H1 (cell line): ENCODE results near the gene SERPINA1. TPM values are rescaled to one million over a fixed set of nuclear protein-coding genes. Genes with fewer than 3 reads are reported as not detected.
A peak's percentile ranks its signal among the peaks of the same experiment; 100 is the strongest.

ENCODE experiments used
- CTCF ChIA-PET: fragments of 300-600 bp; sonication (Branson Sonifier 250); formaldehyde crosslinking; loops from one replicate; lab custom pipeline; 2021; ENCODE audit not compliant: partially characterized antibody; lab: Charles Lee
- POLR2A ChIA-PET: fragments of 300-600 bp; sonication (Branson Sonifier 250); formaldehyde crosslinking; loops from one replicate; lab custom pipeline; 2021; ENCODE audit warnings: inconsistent platforms; ENCODE audit not compliant: partially characterized antibody; lab: Charles Lee
- DNase-seq, 2 experiments: peaks; one replicate each; pipeline versions ENCODE4 v3.0.0 to v3.0.0-alpha.2; 2010 to 2022; ENCODE audit warnings: low spot score in 2 of 2, low read depth in 1 of 2, mixed read lengths in 1 of 2
- FAIRE-seq: peaks from 2 replicates; lab custom pipeline; 2011; peaks lifted over from hg19 to GRCh38; lab: Jason Lieb, UNC
- H2AFZ ChIP-seq: 2 replicates; pipeline ENCODE4 v1.8.1; 2012; ENCODE audit warnings: low read length, inconsistent platforms
- H2AK5ac ChIP-seq: 2 replicates; pipeline ENCODE4 v1.6.1; 2013; ENCODE audit warnings: low read depth, low read length
- H2BK120ac ChIP-seq: replicated peaks from 2 replicates; pipeline ENCODE3; 2013; ENCODE audit warnings: low read depth, low read length, inconsistent platforms
- H2BK12ac ChIP-seq: 2 replicates; pipeline ENCODE4 v1.6.1; 2013; ENCODE audit warnings: low read depth, low read length
- H2BK15ac ChIP-seq: 2 replicates; pipeline ENCODE4 v1.6.1; 2013; ENCODE audit warnings: low read length
- H2BK20ac ChIP-seq: 2 replicates; pipeline ENCODE4 v1.6.1; 2013; ENCODE audit warnings: low read length
- H2BK5ac ChIP-seq: 2 replicates; pipeline ENCODE4 v1.6.1; 2013; ENCODE audit warnings: low read depth, low read length
- H3K14ac ChIP-seq: 2 replicates; pipeline ENCODE4 v1.6.1; 2013; ENCODE audit warnings: inconsistent platforms; ENCODE audit not compliant: insufficient read length
- H3K18ac ChIP-seq: 2 replicates; pipeline ENCODE4 v1.6.1; 2013; ENCODE audit warnings: low read length; ENCODE audit errors: extremely low read depth
- H3K23ac ChIP-seq: 2 replicates; pipeline ENCODE4 v1.6.1; 2013; ENCODE audit warnings: inconsistent platforms; ENCODE audit not compliant: insufficient read length
- H3K23me2 ChIP-seq: 2 replicates; pipeline ENCODE4 v1.6.1; 2013; ENCODE audit warnings: low read depth, low read length
- H3K27ac ChIP-seq: 2 replicates; pipeline ENCODE4 v1.6.1; 2011; ENCODE audit warnings: low read depth, low read length, inconsistent platforms
- H3K27me3 ChIP-seq, 4 experiments: replicated peaks in 1 of 4; 1 replicate in 1 of 4; 2 replicates in 3 of 4; pipeline versions ENCODE4 v1.6.1 to v1.8.1; 2011 to 2013; ENCODE audit warnings: low read length in 3 of 4, mild to moderate bottlenecking in 3 of 4, inconsistent platforms in 2 of 4, mixed read lengths in 2 of 4, moderate library complexity in 1 of 4; ENCODE audit not compliant: control insufficient read depth in 3 of 4, insufficient read depth in 3 of 4; ENCODE audit errors: extremely low read depth in 1 of 4
- H3K36me3 ChIP-seq, 4 experiments: 2 replicates each; pipeline versions ENCODE4 v1.6.1 to v1.8.1; 2011 to 2013; ENCODE audit warnings: mild to moderate bottlenecking in 4 of 4, low read length in 3 of 4, moderate library complexity in 2 of 4, control low read depth in 1 of 4, inconsistent platforms in 1 of 4; ENCODE audit not compliant: insufficient read depth in 4 of 4, control insufficient read depth in 2 of 4
- H3K4ac ChIP-seq: replicated peaks from 2 replicates; pipeline ENCODE3; 2013; ENCODE audit warnings: low read length, low read depth, mixed read lengths, inconsistent platforms; ENCODE audit not compliant: insufficient read length
- H3K4me1 ChIP-seq, 4 experiments: replicated peaks in 1 of 4; 1 replicate in 1 of 4; 2 replicates in 3 of 4; pipeline versions ENCODE4 v1.6.1 to v1.8.1; 2011 to 2013; ENCODE audit warnings: low read length in 3 of 4, inconsistent platforms in 2 of 4, mixed read lengths in 1 of 4; ENCODE audit not compliant: insufficient read depth in 4 of 4, control insufficient read depth in 3 of 4
- H3K4me2 ChIP-seq, 2 experiments: 2 replicates each; pipeline versions ENCODE4 v1.6.1 to v1.8.1; 2011 to 2013; ENCODE audit warnings: low read depth in 2 of 2, low read length in 2 of 2, control low read depth in 1 of 2, inconsistent platforms in 1 of 2, mild to moderate bottlenecking in 1 of 2; ENCODE audit not compliant: insufficient read depth in 1 of 2
- H3K4me3 ChIP-seq, 4 experiments: fragments of 200-600, 300-600 bp in 1 of 4; sonication (generic), shearing (Covaris generic), sonication (Bioruptor Twin) in 1 of 4; 2 replicates each; pipeline versions ENCODE4 v1.5.1 to v1.8.1; 2011 to 2016; ENCODE audit warnings: low read length in 4 of 4, low read depth in 3 of 4, control low read depth in 2 of 4, inconsistent platforms in 2 of 4, mild to moderate bottlenecking in 2 of 4, mixed read lengths in 1 of 4, moderate library complexity in 1 of 4; ENCODE audit not compliant: insufficient read depth in 2 of 4; ENCODE audit errors: extremely low read depth in 1 of 4
- H3K56ac ChIP-seq: replicated peaks from 2 replicates; pipeline ENCODE3; 2013; ENCODE audit warnings: low read depth, mild to moderate bottlenecking, mixed read lengths, low read length, inconsistent platforms; ENCODE audit not compliant: insufficient read length
- H3K79me1 ChIP-seq: 2 replicates; pipeline ENCODE4 v1.6.1; 2013; ENCODE audit warnings: low read depth, low read length, control low read depth
- H3K79me2 ChIP-seq, 2 experiments: 2 replicates each; pipeline versions ENCODE4 v1.6.1 to v1.8.1; 2012 to 2013; ENCODE audit warnings: low read length in 2 of 2, mild to moderate bottlenecking in 2 of 2, inconsistent platforms in 1 of 2; ENCODE audit not compliant: insufficient read depth in 2 of 2, control insufficient read depth in 1 of 2
- H3K9ac ChIP-seq, 4 experiments: replicated peaks in 1 of 4; 1 replicate in 1 of 4; 2 replicates in 3 of 4; pipeline versions ENCODE4 v1.6.1 to v1.8.1; 2011 to 2013; ENCODE audit warnings: low read depth in 3 of 4, low read length in 3 of 4, control low read depth in 2 of 4, mild to moderate bottlenecking in 2 of 4, moderate library complexity in 2 of 4, inconsistent platforms in 1 of 4; ENCODE audit errors: extremely low read depth in 1 of 4
- H3K9me3 ChIP-seq, 2 experiments: 2 replicates each; pipeline versions ENCODE4 v1.6.1 to v1.8.1; 2012 to 2013; ENCODE audit warnings: mild to moderate bottlenecking in 2 of 2, moderate library complexity in 2 of 2, control low read depth in 1 of 2, inconsistent platforms in 1 of 2, low read depth in 1 of 2, low read length in 1 of 2, mixed read lengths in 1 of 2; ENCODE audit not compliant: insufficient read depth in 2 of 2
- H4K20me1 ChIP-seq, 2 experiments: replicated peaks in 1 of 2; 2 replicates each; pipeline versions ENCODE3 to v1.8.1; 2011 to 2013; ENCODE audit warnings: inconsistent platforms in 2 of 2, low read length in 2 of 2, mild to moderate bottlenecking in 1 of 2; ENCODE audit not compliant: insufficient read depth in 2 of 2, control insufficient read depth in 1 of 2
- H4K5ac ChIP-seq: 2 replicates; pipeline ENCODE4 v1.6.1; 2013; ENCODE audit warnings: low read length, low read depth, mixed read lengths, inconsistent platforms; ENCODE audit not compliant: insufficient read length
- H4K8ac ChIP-seq: 2 replicates; pipeline ENCODE4 v1.8.0; 2013; ENCODE audit warnings: mild to moderate bottlenecking, moderate library complexity, low read length, inconsistent platforms; ENCODE audit not compliant: insufficient read depth; ENCODE audit errors: extremely low read depth
- H4K91ac ChIP-seq: replicated peaks from 2 replicates; pipeline ENCODE3; 2013; ENCODE audit warnings: low read length, mixed read lengths, inconsistent platforms; ENCODE audit not compliant: insufficient read length
- BACH1 ChIP-seq: IDR thresholded peaks from 2 replicates; pipeline ENCODE4 v1.6.1; 2012; ENCODE audit warnings: low read length, improper control_type of control experiment
- CBX8 ChIP-seq: fragments of 300-800, 300-1000 bp; sonication (generic); IDR thresholded peaks from 2 replicates; pipeline ENCODE4 v1.7.1; 2016; ENCODE audit warnings: low read depth, low read length, borderline replicate concordance
- EGR1 ChIP-seq: IDR thresholded peaks from 2 replicates; pipeline ENCODE4 v1.6.1; 2011; ENCODE audit warnings: low read depth, low read length, borderline replicate concordance
- EP300 ChIP-seq, 2 experiments: IDR thresholded peaks; 1 replicate in 1 of 2; 2 replicates in 1 of 2; pipeline ENCODE4 v1.6.1; 2011 to 2012; ENCODE audit warnings: low read depth in 2 of 2, low read length in 2 of 2, mild to moderate bottlenecking in 2 of 2, borderline replicate concordance in 1 of 2, inconsistent platforms in 1 of 2, moderate library complexity in 1 of 2
- FOSL1 ChIP-seq: IDR thresholded peaks from 2 replicates; pipeline ENCODE4 v1.6.1; 2011; ENCODE audit warnings: mild to moderate bottlenecking, low read depth, low read length, moderate library complexity; ENCODE audit not compliant: insufficient read depth
- JUN ChIP-seq: IDR thresholded peaks from 2 replicates; pipeline ENCODE4 v1.6.1; 2011; ENCODE audit warnings: low read depth, mild to moderate bottlenecking, improper control_type of control experiment, low read length
- RNF2 ChIP-seq: fragments of 200-900, 300-1000 bp; sonication (generic); IDR thresholded peaks from 2 replicates; pipeline ENCODE4 v1.7.1; 2016; ENCODE audit warnings: borderline replicate concordance, low read depth, mild to moderate bottlenecking, antibody characterized with exemption, low read length; ENCODE audit not compliant: poor library complexity, severe bottlenecking; ENCODE audit errors: missing control alignments
- SP1 ChIP-seq: IDR thresholded peaks from 2 replicates; pipeline ENCODE4 v1.6.1; 2011; ENCODE audit warnings: low read depth, low read length
- SP2 ChIP-seq: IDR thresholded peaks from 2 replicates; pipeline ENCODE4 v1.6.1; 2012; ENCODE audit warnings: mild to moderate bottlenecking, low read length, inconsistent platforms
- SP4 ChIP-seq: IDR thresholded peaks from 2 replicates; pipeline ENCODE4 v1.6.1; 2012; ENCODE audit warnings: low read length, inconsistent platforms
- ZNF274 ChIP-seq: IDR thresholded peaks from 2 replicates; pipeline ENCODE4 v1.7.0; 2012; ENCODE audit warnings: low read length, borderline replicate concordance; ENCODE audit errors: extremely low read depth
- WGBS, 2 experiments: shearing (Covaris generic) in 1 of 2; methylation state at CpG; one replicate each; pipeline versions ENCODE4 v1.1.6 to v1.1.7; 2013 to 2015; ENCODE audit warnings: low lambda C conversion rate in 2 of 2, mixed read lengths in 2 of 2, inconsistent platforms in 1 of 2, low coverage in 1 of 2, missing lambda C conversion rate in 1 of 2; ENCODE audit not compliant: insufficient replicate concordance in 2 of 2, insufficient coverage in 1 of 2, insufficient read length in 1 of 2; ENCODE audit errors: extremely low coverage in 1 of 2, missing lambda C conversion rate in 1 of 2; 5-methylcytosine and 5-hydroxymethylcytosine counted together
- polyA plus RNA-seq, 7 experiments: library from polyadenylated mRNA; depleted of rRNA in 3 of 7; stranded (reverse) in 5 of 7; unstranded in 2 of 7; fragments of >200 nt in 5 of 7; fragments of 200-250 nt in 2 of 7; gene quantifications; 1 replicate in 5 of 7; 2 replicates in 1 of 7; 4 replicates in 1 of 7; pipeline versions ENCODE4 v1.2.1 to v1.2.3, GENCODE V29; 2011 to 2013; ENCODE audit warnings: missing spikeins in 2 of 7, mixed read lengths in 2 of 7
- total RNA-seq: library from RNA; stranded (reverse); fragmentation: NEBNext Ultra II Directional; extraction: Animal tissue kit (Norgen Biotek cat#: 25700); gene quantifications from 2 replicates; pipeline ENCODE4 v1.2.1, GENCODE V29; 2021
- TF ChIP-seq, protein P1 (sequence below): IDR thresholded peaks from 2 replicates; pipeline ENCODE4 v1.6.1; 2012; ENCODE audit warnings: low read length, inconsistent platforms

The SERPINA1 gene
- total and polyA plus RNA-seq, 2 of the 8 experiments (the other 6 are each of a cell fraction or from before 2014, with no cell fraction given): 0.08 TPM; not detected in 1

DNA sequence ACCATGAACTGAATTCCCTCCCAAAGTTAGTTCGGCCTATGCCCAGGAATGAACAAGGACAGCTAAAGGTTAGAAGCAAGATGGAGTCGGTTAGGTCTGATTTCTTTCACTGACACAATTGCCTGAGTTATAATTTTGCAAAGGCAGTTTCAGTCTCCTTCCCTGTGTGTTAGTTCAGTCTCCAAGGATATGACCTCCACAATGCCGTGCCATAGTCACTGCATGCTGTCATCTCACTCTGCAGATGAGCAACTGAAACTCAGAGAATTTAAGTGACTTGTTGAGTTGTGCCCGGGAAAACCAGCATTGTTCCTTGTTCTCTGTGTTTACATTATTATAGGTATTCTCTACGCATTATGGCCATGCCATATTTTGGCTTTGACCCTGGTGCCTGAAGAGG lies 10.1 kb upstream of the SERPINA1 start:
- DNase-seq (no peak), FAIRE-seq (no peak)
- Histone ChIP-seq H2BK5ac (peak overlapping the region; percentile 2; the same call in 1 of the 2 replicates), H2BK12ac (peak overlapping the region; percentile 1; the same call in 1 of the 2 replicates), H3K4me1 (peaks cover 11 to 28% (median 23%) of the 10 kb centered on the region in 4 experiments; a peak in 6 of 7 replicates), H3K18ac (peak overlapping the region; percentile 2; the same call in 1 of the 2 replicates), H3K23me2 (no peaks in the 10 kb centered on the region), H3K9me3 (no peaks in the 10 kb centered on the region; a peak in 1 of 4 replicates), H2AK5ac (no peak overlapping the region; the same call in 1 of the 2 replicates), H4K91ac (no peak overlapping the region), H3K14ac (no peak overlapping the region), H2BK20ac (peak overlapping the region; percentile 5; the same call in 1 of the 2 replicates), H3K56ac (no peak overlapping the region), H3K27ac (no peak overlapping the region), H2BK15ac (no peak overlapping the region), H3K4me2 (peak overlapping the region; percentile 39 to 61), H4K20me1 (no peaks in the 10 kb centered on the region), H2BK120ac (peak overlapping the region; percentile 25), H3K79me1 (no peaks in the 10 kb centered on the region), H3K27me3 (no peaks in the 10 kb centered on the region), H3K23ac (no peak overlapping the region), H3K79me2 (no peaks in the 10 kb centered on the region), H2AFZ (no peak overlapping the region), H4K5ac (peak overlapping the region; percentile 3), H3K4ac (no peak overlapping the region), H4K8ac (no peak overlapping the region), H3K9ac (no peak overlapping the region), H3K36me3 (no peaks in the 10 kb centered on the region), H3K4me3 (peak overlapping the region in 1 of 4 experiments; percentile 34; a peak in 1 of 8 replicates)
- POLR2A ChIA-PET: no interaction called here
- 86% methylated on average over 5 of the region's 5 CpGs; no CpG with 5 or more reads in 1 of the 2 experiments for WGBS, 2 experiments
- CTCF ChIA-PET: interaction anchor here (0.6 to 1.8 kb wide), 5 partner anchors 17 to 45 kb away, joined by 3 to 6 read pairs (median 3); no protein-coding TSS in a partner anchor
- no peak for TF ChIP-seq SP1
- TF ChIP-seq EGR1: no peak
- TF ChIP-seq FOSL1: no peak
- no peak for TF ChIP-seq SP4
- TF ChIP-seq SP2: no peak
- TF ChIP-seq JUN: no peak
- TF ChIP-seq RNF2: no peak
- TF ChIP-seq BACH1: no peak
- TF ChIP-seq ZNF274: no peak
- no peak for TF ChIP-seq CBX8
- TF ChIP-seq, protein P1, sequence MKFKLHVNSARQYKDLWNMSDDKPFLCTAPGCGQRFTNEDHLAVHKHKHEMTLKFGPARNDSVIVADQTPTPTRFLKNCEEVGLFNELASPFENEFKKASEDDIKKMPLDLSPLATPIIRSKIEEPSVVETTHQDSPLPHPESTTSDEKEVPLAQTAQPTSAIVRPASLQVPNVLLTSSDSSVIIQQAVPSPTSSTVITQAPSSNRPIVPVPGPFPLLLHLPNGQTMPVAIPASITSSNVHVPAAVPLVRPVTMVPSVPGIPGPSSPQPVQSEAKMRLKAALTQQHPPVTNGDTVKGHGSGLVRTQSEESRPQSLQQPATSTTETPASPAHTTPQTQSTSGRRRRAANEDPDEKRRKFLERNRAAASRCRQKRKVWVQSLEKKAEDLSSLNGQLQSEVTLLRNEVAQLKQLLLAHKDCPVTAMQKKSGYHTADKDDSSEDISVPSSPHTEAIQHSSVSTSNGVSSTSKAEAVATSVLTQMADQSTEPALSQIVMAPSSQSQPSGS: no peak
- TF ChIP-seq EP300 (IDR thresholded peaks at IDR 0.05; ENCODE audit: borderline replicate concordance in 1 of 2, low read depth in 2 of 2, low read length in 2 of 2): no peak
